GM12878 (cell line): ENCODE measurements around the gene NOL7. TPM values are rescaled to one million over a fixed set of nuclear protein-coding genes. Genes with fewer than 3 reads are reported as not detected.

ENCODE experiments used
- ATAC-seq: fragments of 200-7000 bp; cut with Tn5 transposase; 3 replicates; pipeline ENCODE4 v1.9.1; 2020; ENCODE audit warnings: mild to moderate bottlenecking, moderate library complexity
- BruUV-seq: library from RNA; stranded (reverse); fragments of 400-500 nt; replicated peaks from 2 replicates; lab custom pipeline; 2021; lab: Mats Ljungman, UMichigan
- CTCF ChIA-PET: fragments of 300-600 bp; sonication (Branson Sonifier 250); formaldehyde crosslinking; extraction: SDS; loops from one replicate; lab custom pipeline; 2021; ENCODE audit warnings: inconsistent platforms; lab: Yijun Ruan, JAX
- POLR2A ChIA-PET: fragments of 350-600 bp; formaldehyde crosslinking; extraction: SDS; loops from one replicate; lab custom pipeline; 2021; ENCODE audit warnings: inconsistent platforms; lab: Charles Lee
- RAD21 ChIA-PET: fragments of 300-600 bp; sonication (Branson Sonifier 250); formaldehyde crosslinking; loops from one replicate; lab custom pipeline; 2023; ENCODE audit warnings: antibody characterized with exemption; ENCODE audit not compliant: unreplicated experiment; lab: Charles Lee
- SMC1A ChIA-PET: fragments of 300-600 bp; sonication (Branson Sonifier 250); formaldehyde crosslinking; loops from one replicate; lab custom pipeline; 2023; ENCODE audit not compliant: unreplicated experiment, uncharacterized antibody; lab: Charles Lee
- DNase-seq: peaks from one replicate; pipeline ENCODE4 v3.0.0-alpha.2; 2011; ENCODE audit warnings: low read depth, low spot score
- FAIRE-seq: peaks from 3 replicates; lab custom pipeline; 2011; peaks lifted over from hg19 to GRCh38; lab: Jason Lieb, UNC
- H2AFZ ChIP-seq: 2 replicates; pipeline ENCODE4 v1.6.0; 2011; ENCODE audit warnings: low read depth, low read length, control low read depth; ENCODE audit not compliant: control insufficient read depth
- H3K27ac ChIP-seq: 2 replicates; pipeline ENCODE4 v1.5.1; 2011; ENCODE audit warnings: control low read depth; ENCODE audit not compliant: control insufficient read depth, insufficient read depth
- H3K27me3 ChIP-seq, 2 experiments: replicated peaks in 1 of 2; 2 replicates each; pipeline versions ENCODE4 v1.6.0 to v1.6.1; 2011; ENCODE audit warnings: low read length in 1 of 2; ENCODE audit not compliant: control insufficient read depth in 2 of 2, insufficient read depth in 2 of 2
- H3K36me3 ChIP-seq, 2 experiments: 2 replicates each; pipeline ENCODE4 v1.5.1; 2011; ENCODE audit warnings: low read length in 1 of 2; ENCODE audit not compliant: control insufficient read depth in 2 of 2, insufficient read depth in 2 of 2
- H3K4me1 ChIP-seq: 2 replicates; pipeline ENCODE4 v1.6.1; 2011; ENCODE audit warnings: mild to moderate bottlenecking, low read length, moderate library complexity, mixed read lengths; ENCODE audit not compliant: control insufficient read depth, insufficient read depth
- H3K4me2 ChIP-seq: 2 replicates; pipeline ENCODE4 v1.6.0; 2011; ENCODE audit warnings: control low read depth; ENCODE audit not compliant: control insufficient read depth, insufficient read depth
- H3K4me3 ChIP-seq: fragments of 200-600 bp; sonication (generic); 2 replicates; pipeline ENCODE4 v1.5.1; 2016
- H3K79me2 ChIP-seq: 2 replicates; pipeline ENCODE4 v1.6.0; 2011; ENCODE audit warnings: low read length; ENCODE audit not compliant: control insufficient read depth, insufficient read depth
- H3K9ac ChIP-seq: 2 replicates; pipeline ENCODE4 v1.8.0; 2011; ENCODE audit warnings: low read length, control low read depth, mixed read lengths; ENCODE audit not compliant: control insufficient read depth, insufficient read depth
- H3K9me3 ChIP-seq: replicated peaks from 3 replicates; pipeline ENCODE4 v1.5.1; 2011; ENCODE audit warnings: mild to moderate bottlenecking, low read length; ENCODE audit not compliant: control insufficient read depth, insufficient read depth
- H4K20me1 ChIP-seq: 2 replicates; pipeline ENCODE4 v1.6.0; 2011; ENCODE audit not compliant: control insufficient read depth, insufficient read depth
- BHLHE40 ChIP-seq, 2 experiments: fragments of 450-650 bp in 1 of 2; IDR thresholded peaks; 2 replicates each; pipeline ENCODE4 v1.6.1; 2011 to 2017; ENCODE audit warnings: low read depth in 2 of 2, borderline replicate concordance in 1 of 2, improper control_type of control experiment in 1 of 2, low read length in 1 of 2, mild to moderate bottlenecking in 1 of 2
- CBX3 ChIP-seq: fragments of 200-600 bp; sonication (generic); IDR thresholded peaks from 2 replicates; pipeline ENCODE4 v1.6.1; 2016; ENCODE audit warnings: low read depth, borderline replicate concordance
- CBX5 ChIP-seq: sonication (generic); IDR thresholded peaks from 2 replicates; pipeline ENCODE4 v1.6.1; 2016; ENCODE audit warnings: low read depth, moderate library complexity, mild to moderate bottlenecking, inconsistent platforms
- EGR1 ChIP-seq, 2 experiments: IDR thresholded peaks; 1 replicate in 1 of 2; 2 replicates in 1 of 2; pipeline ENCODE4 v1.6.1; 2011 to 2012; ENCODE audit warnings: low read depth in 2 of 2, low read length in 2 of 2, borderline replicate concordance in 1 of 2, mild to moderate bottlenecking in 1 of 2, moderate library complexity in 1 of 2
- ESRRA ChIP-seq: IDR thresholded peaks from 2 replicates; pipeline ENCODE4 v1.6.1; 2012; ENCODE audit warnings: mild to moderate bottlenecking, low read length, improper control_type of control experiment
- MYC ChIP-seq: IDR thresholded peaks from 2 replicates; pipeline ENCODE4 v1.6.1; 2011; ENCODE audit warnings: mild to moderate bottlenecking, low read length, moderate library complexity, inconsistent platforms; ENCODE audit not compliant: insufficient read depth, insufficient replicate concordance, insufficient read length, severe bottlenecking
- NFYB ChIP-seq: IDR thresholded peaks from 2 replicates; pipeline ENCODE4 v1.6.1; 2011; ENCODE audit warnings: low read depth, mild to moderate bottlenecking, low read length, improper control_type of control experiment, moderate library complexity; ENCODE audit not compliant: insufficient read depth
- RBBP5 ChIP-seq: fragments of 200-600 bp; sonication (generic); conservative IDR thresholded peaks from 2 replicates; pipeline ENCODE4 v1.6.1; 2016
- RFX5 ChIP-seq: IDR thresholded peaks from 2 replicates; pipeline ENCODE4 v1.6.1; 2011; ENCODE audit warnings: low read depth, low read length, improper control_type of control experiment
- SMAD5 ChIP-seq: IDR thresholded peaks from 2 replicates; pipeline ENCODE4 v1.6.1; 2016; ENCODE audit warnings: antibody characterized with exemption, low read depth
- TCF3 ChIP-seq: IDR thresholded peaks from 2 replicates; pipeline ENCODE4 v1.6.1; 2012; ENCODE audit warnings: low read depth, mild to moderate bottlenecking, low read length, borderline replicate concordance; ENCODE audit not compliant: insufficient read depth
- in situ Hi-C: fragments of 300-500 bp; cut with MboI; formaldehyde crosslinking; loops from 9 replicates; pipeline ENCODE4 v1.14.3; 2018; ENCODE audit warnings: mixed read lengths
- intact Hi-C: fragments of 100-400 bp; cut with micrococcal nuclease; formaldehyde crosslinking; loops from one replicate; pipeline ENCODE4 v1.14.2; 2022; ENCODE audit not compliant: unreplicated experiment
- polyA plus RNA-seq, 11 experiments: library from polyadenylated mRNA; depleted of rRNA in 4 of 11; unstranded in 6 of 11; stranded (reverse) in 5 of 11; fragments of >200 nt; fragmentation: Nextera tagmentation in 4 of 11; fragmentation: Illumina TruSeq in 1 of 11; extraction: Ambion mirVana in 4 of 11; extraction: Trizol in 1 of 11; gene quantifications; 1 replicate in 1 of 11; 2 replicates in 10 of 11; pipeline versions ENCODE4 v1.2.1 to v1.2.3, GENCODE V29; 2011 to 2016; ENCODE audit warnings: inconsistent platforms in 2 of 11, missing spikeins in 2 of 11, low read depth in 1 of 11
- total RNA-seq, 4 experiments: library from RNA; depleted of rRNA in 3 of 4; stranded (reverse); fragments of >200 nt in 3 of 4; fragmentation: Illumina TruSeq in 1 of 4; extraction: Trizol in 1 of 4; gene quantifications; 2 replicates each; pipeline versions ENCODE4 v1.2.1 to v1.2.3, GENCODE V29; 2013 to 2021

NOL7 gene
- total and polyA plus RNA-seq, 10 of the 15 experiments (the other 5 are each of a cell fraction or from before 2014, with no cell fraction given), result 12.2 to 222 (median 86.2) TPM

- Histone ChIP-seq H3K9ac (no peak overlapping the region), H3K36me3 (no peaks in the 10 kb centered on the region), H3K27ac (no peak overlapping the region), H2AFZ (no peak overlapping the region), H3K79me2 (peaks cover 84% of the 10 kb centered on the region), H3K4me3 (no peak overlapping the region), H3K4me2 (no peak overlapping the region), H4K20me1 (no peaks in the 10 kb centered on the region), H3K9me3 (peaks cover 1% of the 10 kb centered on the region; the same call in 2 of the 3 replicates), H3K27me3 (no peaks in the 10 kb centered on the region), H3K4me1 (0 out of 2 replicates have a peak, but pooled peaks cover 5% of the 10 kb centered on the region)
- no peak for TF ChIP-seq CBX3
- TF ChIP-seq SMAD5, result no peak
- no peak for TF ChIP-seq RFX5
- no peak for TF ChIP-seq MYC
- no peak for TF ChIP-seq TCF3
- no peak for TF ChIP-seq NFYB
- no peak for TF ChIP-seq RBBP5
- TF ChIP-seq ESRRA, result no peak
- no peak for TF ChIP-seq CBX5
- TF ChIP-seq BHLHE40 (IDR thresholded peaks at IDR 0.05; ENCODE audit: borderline replicate concordance in 1 of 2, low read depth in 2 of 2, low read length in 1 of 2), result no peak
- TF ChIP-seq EGR1 (IDR thresholded peaks at IDR 0.05; ENCODE audit: borderline replicate concordance in 1 of 2, low read depth in 2 of 2, low read length in 2 of 2), result no peak
- DNase-seq, result no peak
- intact Hi-C loops (no loop called here), in situ Hi-C loops (no loop called here)
- CTCF ChIA-PET, result interaction anchor here (0.7 to 1.7 kb wide), 3 partner anchors 15 to 40 kb away, joined by 3 to 8 read pairs (median 5); no protein-coding TSS in a partner anchor
- RAD21 ChIA-PET, result interaction anchor here (0.7 to 1.0 kb wide), 3 partner anchors 16 to 49 kb away, joined by 3 read pairs; partner anchors contain the start of gene NOL7
- SMC1A ChIA-PET, result interaction anchor here (0.7 to 3.3 kb wide), 7 partner anchors 9 to 45 kb away, joined by 3 to 17 read pairs (median 4); no protein-coding TSS in a partner anchor
- no TSS peak for BruUV-seq
- POLR2A ChIA-PET, result interaction anchor here (0.6 to 1.0 kb wide), 2 partner anchors 9 to 307 kb away, joined by 3 to 4 read pairs; no protein-coding TSS in a partner anchor
- FAIRE-seq, result no peak
- ATAC-seq, result no peak
Observed at GRCh38 chr6:13664703-13665352, 49.7 kb downstream of the NOL7 start.
